Fibroblast of the aortic adventitia (primary cell): Measurements from ENCODE around the gene CACNA1B. TPM values are rescaled to one million over a fixed set of nuclear protein-coding genes. Genes with fewer than 3 reads are reported as not detected.

Experiments
- DNase-seq: peaks from one replicate; pipeline ENCODE4 v3.0.0-alpha.2; 2010; ENCODE audit warnings: low read depth
- H3K4me3 ChIP-seq: 2 replicates; pipeline ENCODE4 v1.5.1; 2011; ENCODE audit warnings: low read depth, mild to moderate bottlenecking, control low read depth, low read length, moderate library complexity
- total RNA-seq: library from RNA; depleted of rRNA; stranded (reverse); fragments of >200 nt; gene quantifications from 2 replicates; pipeline ENCODE4 v1.2.3, GENCODE V29; 2012; ENCODE audit warnings: low replicate concordance
- TF ChIP-seq, protein P1 (sequence below): IDR thresholded peaks from 2 replicates; pipeline ENCODE4 v1.5.1; 2011; ENCODE audit warnings: mild to moderate bottlenecking, low read length, control low read depth, inconsistent platforms; ENCODE audit not compliant: insufficient read depth

Gene CACNA1B
- total RNA-seq, 1 donor: under 0.01 TPM

- TF ChIP-seq, protein P1, sequence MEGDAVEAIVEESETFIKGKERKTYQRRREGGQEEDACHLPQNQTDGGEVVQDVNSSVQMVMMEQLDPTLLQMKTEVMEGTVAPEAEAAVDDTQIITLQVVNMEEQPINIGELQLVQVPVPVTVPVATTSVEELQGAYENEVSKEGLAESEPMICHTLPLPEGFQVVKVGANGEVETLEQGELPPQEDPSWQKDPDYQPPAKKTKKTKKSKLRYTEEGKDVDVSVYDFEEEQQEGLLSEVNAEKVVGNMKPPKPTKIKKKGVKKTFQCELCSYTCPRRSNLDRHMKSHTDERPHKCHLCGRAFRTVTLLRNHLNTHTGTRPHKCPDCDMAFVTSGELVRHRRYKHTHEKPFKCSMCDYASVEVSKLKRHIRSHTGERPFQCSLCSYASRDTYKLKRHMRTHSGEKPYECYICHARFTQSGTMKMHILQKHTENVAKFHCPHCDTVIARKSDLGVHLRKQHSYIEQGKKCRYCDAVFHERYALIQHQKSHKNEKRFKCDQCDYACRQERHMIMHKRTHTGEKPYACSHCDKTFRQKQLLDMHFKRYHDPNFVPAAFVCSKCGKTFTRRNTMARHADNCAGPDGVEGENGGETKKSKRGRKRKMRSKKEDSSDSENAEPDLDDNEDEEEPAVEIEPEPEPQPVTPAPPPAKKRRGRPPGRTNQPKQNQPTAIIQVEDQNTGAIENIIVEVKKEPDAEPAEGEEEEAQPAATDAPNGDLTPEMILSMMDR: no peak
- DNase-seq: no peak
- H3K4me3 ChIP-seq: no peak overlapping the region
These were observed 222.4 kb downstream of the CACNA1B start for GRCh38 chr9:138099803-138100598.

DNA sequence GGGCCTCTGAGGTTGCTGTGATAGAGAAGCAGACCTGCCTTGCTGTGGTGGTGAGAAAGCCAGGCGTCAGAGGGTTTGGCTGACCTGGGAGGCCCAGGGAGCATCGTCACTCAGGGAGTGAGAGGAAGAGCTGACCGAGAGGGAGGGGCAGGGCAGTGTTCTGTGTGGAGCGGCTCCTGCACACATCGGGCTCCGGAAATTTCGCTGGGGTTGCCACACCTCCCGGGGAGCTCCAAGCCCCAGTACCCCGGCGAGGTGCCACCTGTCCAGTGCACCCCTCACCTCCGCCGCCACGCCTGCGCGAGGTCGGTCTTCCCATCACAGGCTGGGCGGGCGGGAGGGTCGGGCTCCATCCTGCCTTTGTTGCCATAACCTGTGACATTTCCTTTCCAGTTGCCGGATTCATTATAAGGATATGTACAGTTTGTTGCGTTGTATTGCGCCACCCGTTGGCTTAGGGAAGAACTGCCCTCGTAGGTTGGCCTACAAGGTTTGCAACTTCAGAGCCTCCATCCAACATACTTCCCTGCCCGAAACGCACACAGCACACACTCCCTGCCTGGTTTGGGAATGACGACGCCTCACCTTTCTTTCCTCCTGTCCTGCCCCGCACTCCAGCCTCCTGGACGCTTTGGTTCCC lies 223.2 kb downstream of the CACNA1B start:
- TF ChIP-seq, protein P1: no peak
- no peak overlapping the region for H3K4me3 ChIP-seq
- DNase-seq: no peak

- H3K4me3 ChIP-seq: no peak overlapping the region
- TF ChIP-seq, protein P1: no peak
- DNase-seq: no peak
These were observed 224.1 kb downstream of the CACNA1B start for GRCh38 chr9:138101444-138102234.

DNA sequence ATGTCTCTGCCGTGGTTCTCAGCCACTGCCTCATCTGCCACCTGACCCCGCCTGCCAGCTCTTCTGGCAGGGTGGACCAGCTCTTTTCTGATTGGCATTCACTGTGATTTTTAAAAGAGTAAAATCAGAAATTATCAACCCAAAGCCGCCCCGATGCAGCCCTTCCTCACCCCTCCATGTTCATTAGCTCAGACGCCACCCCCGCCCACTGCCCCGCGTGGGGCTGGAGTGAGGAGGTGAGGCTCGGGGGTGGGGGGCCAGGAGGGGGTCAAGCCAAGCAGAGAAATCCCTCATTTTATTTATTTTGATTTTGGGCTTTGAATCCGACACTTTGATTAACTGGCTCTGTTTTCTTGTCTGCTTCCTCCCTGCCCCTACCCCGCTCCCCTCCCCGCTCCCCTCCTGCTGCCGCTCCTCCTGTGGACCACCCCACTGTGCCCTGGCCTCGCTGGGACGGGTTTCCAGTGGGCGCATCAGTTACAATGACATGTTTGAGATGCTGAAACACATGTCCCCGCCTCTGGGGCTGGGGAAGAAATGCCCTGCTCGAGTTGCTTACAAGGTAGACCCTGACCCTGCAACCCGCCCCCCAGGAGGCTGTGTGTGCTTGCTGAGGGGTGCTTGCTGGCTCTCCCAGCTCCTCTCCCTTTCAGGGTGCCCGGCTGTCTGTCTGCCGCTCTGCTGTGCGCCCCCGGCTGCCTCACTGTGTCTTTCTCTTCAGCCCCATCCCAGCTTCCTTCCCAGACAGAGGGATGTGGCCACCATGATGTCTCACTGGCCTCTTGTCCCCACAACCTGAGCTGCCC lies 224.9 kb downstream of the CACNA1B start:
- no peak for DNase-seq

GRCh38 chr9:138103111-138103848 lies 225.7 kb downstream of the CACNA1B start:
- no peak for DNase-seq
- TF ChIP-seq, protein P1: no peak
- H3K4me3 ChIP-seq: no peak overlapping the region

More for the DNA sequence above, 224.9 kb downstream of the CACNA1B start:
- TF ChIP-seq, protein P1: no peak
- H3K4me3 ChIP-seq: no peak overlapping the region
